NT2/D1 (cell line): ENCODE results near the gene ARHGAP22.

Source experiments
- DNase-seq: peaks from one replicate; pipeline ENCODE4 v3.0.0-alpha.2; 2011; ENCODE audit warnings: low read depth, low spot score
- H3K27me3 ChIP-seq: 2 replicates; pipeline ENCODE4 v1.6.0; 2011; ENCODE audit warnings: mild to moderate bottlenecking; ENCODE audit not compliant: insufficient read length, insufficient read depth
- H3K36me3 ChIP-seq: 2 replicates; pipeline ENCODE4 v1.6.1; 2011; ENCODE audit warnings: mild to moderate bottlenecking, low read length, mixed read lengths; ENCODE audit not compliant: insufficient read depth, insufficient read length
- H3K4me1 ChIP-seq: 2 replicates; pipeline ENCODE4 v1.5.1; 2011; ENCODE audit not compliant: insufficient read depth, insufficient read length
- H3K4me3 ChIP-seq: 2 replicates; pipeline ENCODE4 v1.5.1; 2011; ENCODE audit warnings: low read depth; ENCODE audit not compliant: insufficient read length
- H3K9ac ChIP-seq: 2 replicates; pipeline ENCODE4 v1.6.0; 2011; ENCODE audit warnings: low read depth; ENCODE audit not compliant: insufficient read length
- H3K9me3 ChIP-seq: 2 replicates; pipeline ENCODE4 v1.5.1; 2011; ENCODE audit warnings: mild to moderate bottlenecking, low read length; ENCODE audit not compliant: insufficient read depth
- SUZ12 ChIP-seq: IDR thresholded peaks from 2 replicates; pipeline ENCODE4 v1.6.1; 2011; ENCODE audit not compliant: insufficient read length, insufficient read depth; ENCODE audit errors: extremely low read depth
- YY1 ChIP-seq: IDR thresholded peaks from 2 replicates; pipeline ENCODE4 v1.6.1; 2011; ENCODE audit not compliant: insufficient read length, insufficient read depth
- ZNF274 ChIP-seq: IDR thresholded peaks from 2 replicates; pipeline ENCODE4 v1.6.1; 2011; ENCODE audit warnings: mild to moderate bottlenecking, low read depth, low read length

The ARHGAP22 gene

GRCh38 chr10:48638158-48638557 is 33.3 kb upstream of the ARHGAP22 start:
- Histone ChIP-seq H3K4me3 (no peak overlapping the region), H3K27me3 (no peaks in the 10 kb centered on the region), H3K9ac (no peak overlapping the region), H3K4me1 (no peaks in the 10 kb centered on the region), H3K36me3 (no peaks in the 10 kb centered on the region), H3K9me3 (peaks cover 5% of the 10 kb centered on the region; the same call in 1 of the 2 replicates)
- TF ChIP-seq YY1 (no peak), ZNF274 (no peak), SUZ12 (no peak)
- no peak for DNase-seq

- no peak overlapping the region for H3K9ac ChIP-seq
- no peaks in the 10 kb centered on the region for H3K36me3 ChIP-seq
- no peaks in the 10 kb centered on the region for H3K4me1 ChIP-seq
- no peak for TF ChIP-seq YY1
- peaks cover 5% of the 10 kb centered on the region; the same call in 1 of the 2 replicates for H3K9me3 ChIP-seq
- no peaks in the 10 kb centered on the region for H3K27me3 ChIP-seq
- DNase-seq: no peak
- no peak overlapping the region for H3K4me3 ChIP-seq
Measured at GRCh38 chr10:48636901-48637300, 32.0 kb upstream of the ARHGAP22 start.

GRCh38 chr10:48636231-48636630 is 31.4 kb upstream of the ARHGAP22 start:
- H3K4me3 ChIP-seq: no peak overlapping the region
- H3K27me3 ChIP-seq: no peaks in the 10 kb centered on the region
- no peak overlapping the region for H3K9ac ChIP-seq
- H3K9me3 ChIP-seq: peaks cover 5% of the 10 kb centered on the region; the same call in 1 of the 2 replicates
- no peak for DNase-seq
- H3K36me3 ChIP-seq: no peaks in the 10 kb centered on the region
- H3K4me1 ChIP-seq: no peaks in the 10 kb centered on the region
- TF ChIP-seq ZNF274 (no peak), SUZ12 (no peak), YY1 (no peak)

GRCh38 chr10:48634984-48635557 is 30.2 kb upstream of the ARHGAP22 start:
- H3K9ac ChIP-seq: no peak overlapping the region
- H3K36me3 ChIP-seq: no peaks in the 10 kb centered on the region
- H3K4me1 ChIP-seq: no peaks in the 10 kb centered on the region
- DNase-seq: no peak
- H3K9me3 ChIP-seq: no peaks in the 10 kb centered on the region
- H3K4me3 ChIP-seq: no peak overlapping the region
- H3K27me3 ChIP-seq: no peaks in the 10 kb centered on the region
- TF ChIP-seq YY1: no peak
- no peak for TF ChIP-seq ZNF274
- no peak for TF ChIP-seq SUZ12

- no peaks in the 10 kb centered on the region for H3K9me3 ChIP-seq
- TF ChIP-seq SUZ12: no peak
- TF ChIP-seq ZNF274: no peak
- TF ChIP-seq YY1: no peak
- no peak overlapping the region for H3K9ac ChIP-seq
- no peaks in the 10 kb centered on the region for H3K27me3 ChIP-seq
- no peak for DNase-seq
- H3K4me3 ChIP-seq: no peak overlapping the region
- no peaks in the 10 kb centered on the region for H3K36me3 ChIP-seq
- no peaks in the 10 kb centered on the region for H3K4me1 ChIP-seq
Measured at GRCh38 chr10:48634198-48634983, 29.5 kb upstream of the ARHGAP22 start.

GRCh38 chr10:48633381-48634197 is 28.7 kb upstream of the ARHGAP22 start:
- Histone ChIP-seq H3K27me3 (no peaks in the 10 kb centered on the region), H3K4me3 (no peak overlapping the region), H3K4me1 (no peaks in the 10 kb centered on the region), H3K36me3 (no peaks in the 10 kb centered on the region), H3K9ac (no peak overlapping the region), H3K9me3 (no peaks in the 10 kb centered on the region)
- DNase-seq: no peak
- TF ChIP-seq SUZ12: no peak
- TF ChIP-seq ZNF274: no peak

GRCh38 chr10:48632166-48632565 is 27.3 kb upstream of the ARHGAP22 start:
- Histone ChIP-seq H3K4me3 (no peak overlapping the region), H3K4me1 (no peaks in the 10 kb centered on the region), H3K27me3 (no peaks in the 10 kb centered on the region), H3K9me3 (no peaks in the 10 kb centered on the region), H3K36me3 (no peaks in the 10 kb centered on the region), H3K9ac (no peak overlapping the region)
- TF ChIP-seq YY1 (no peak), ZNF274 (no peak), SUZ12 (no peak)
- DNase-seq: no peak
